Stromal cell of bone marrow (primary cell): ENCODE data around the gene DUOX1.

ENCODE experiments used
- DNase-seq: peaks from one replicate; pipeline ENCODE4 v3.0.0-alpha.2; 2012; ENCODE audit warnings: low read depth

Gene DUOX1

GRCh38 chr15:45106002-45106790 is 23.6 kb upstream of the DUOX1 start:
- DNase-seq: no peak

GRCh38 chr15:45107941-45108630 is 21.7 kb upstream of the DUOX1 start:
- DNase-seq: no peak

GRCh38 chr15:45110256-45110820 is 19.5 kb upstream of the DUOX1 start:
- no peak for DNase-seq

- no peak for DNase-seq
Observed at GRCh38 chr15:45111390-45112142, 18.2 kb upstream of the DUOX1 start.

GRCh38 chr15:45112143-45112590 is 17.6 kb upstream of the DUOX1 start:
- DNase-seq: no peak

GRCh38 chr15:45112591-45113379 is 17.0 kb upstream of the DUOX1 start:
- DNase-seq: no peak

GRCh38 chr15:45113380-45113990 is 16.3 kb upstream of the DUOX1 start:
- DNase-seq: no peak

- DNase-seq: no peak
Observed at GRCh38 chr15:45114076-45114750, 15.6 kb upstream of the DUOX1 start, which contains the start of the genes DUOX2 and DUOXA2. TSS of gene DUOX2 (minus strand) at chr15:45114172. CDS start at chr15:45113411, 761 bp downstream. TSS of gene DUOXA2 (plus strand) at chr15:45114326. CDS start at chr15:45114606, 280 bp downstream.

- DNase-seq: no peak
Observed at GRCh38 chr15:45114751-45115085, 15.1 kb upstream of the DUOX1 start.

GRCh38 chr15:45115312-45115820 is 14.4 kb upstream of the DUOX1 start:
- DNase-seq: no peak

GRCh38 chr15:45116006-45116481 is 13.8 kb upstream of the DUOX1 start:
- DNase-seq: no peak

- DNase-seq: no peak
Observed at GRCh38 chr15:45116482-45117307, 13.1 kb upstream of the DUOX1 start.

GRCh38 chr15:45117308-45118130 is 12.3 kb upstream of the DUOX1 start:
- no peak for DNase-seq

- peak; percentile 81 for DNase-seq
Observed at GRCh38 chr15:45118131-45118588, 11.6 kb upstream of the DUOX1 start.

- DNase-seq: no peak
Observed at GRCh38 chr15:45118996-45119395, 10.8 kb upstream of the DUOX1 start.

- DNase-seq: no peak
Observed at GRCh38 chr15:45120081-45120972, 9.5 kb upstream of the DUOX1 start.

- DNase-seq: no peak
Observed at GRCh38 chr15:45121020-45121419, 8.8 kb upstream of the DUOX1 start.
